ENCODE results near the gene ZNF493.

GRCh38 chr19:21460686-21461085, 63.8 kb downstream of the ZNF493 start:
- TF ChIP-seq CTCF (IDR thresholded peaks at IDR 0.05; ENCODE audit: low read length), result no peak
- no peak for TF ChIP-seq EZH2phosphoT487 (IDR thresholded peaks at IDR 0.05; ENCODE audit: low read length)
- no peak for TF ChIP-seq EZH2 (optimal IDR thresholded peaks at IDR 0.05; ENCODE audit: low read depth, low read length)
